ENCODE results near the gene RARB.

DNA sequence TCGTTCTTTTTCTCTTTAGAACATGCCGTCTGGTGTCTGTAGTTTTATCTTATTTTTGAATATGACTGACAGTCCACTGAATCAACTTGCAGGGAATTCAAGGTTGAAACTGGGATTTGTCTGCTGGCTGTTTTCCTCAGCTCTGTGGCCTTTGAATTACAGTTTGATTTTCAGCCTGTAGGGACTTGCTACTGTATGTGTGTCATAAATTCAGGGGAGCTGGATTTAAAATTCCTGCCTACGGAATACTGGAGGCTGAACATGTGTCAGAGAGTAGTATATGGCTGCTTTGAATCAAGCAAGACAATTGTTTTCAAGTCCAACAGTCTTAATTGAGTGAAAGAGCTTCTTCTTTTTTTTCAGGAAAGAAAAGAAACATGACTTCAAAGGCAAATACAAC lies 33.9 kb downstream of the RARB start:
- TF ChIP-seq, protein P1, sequence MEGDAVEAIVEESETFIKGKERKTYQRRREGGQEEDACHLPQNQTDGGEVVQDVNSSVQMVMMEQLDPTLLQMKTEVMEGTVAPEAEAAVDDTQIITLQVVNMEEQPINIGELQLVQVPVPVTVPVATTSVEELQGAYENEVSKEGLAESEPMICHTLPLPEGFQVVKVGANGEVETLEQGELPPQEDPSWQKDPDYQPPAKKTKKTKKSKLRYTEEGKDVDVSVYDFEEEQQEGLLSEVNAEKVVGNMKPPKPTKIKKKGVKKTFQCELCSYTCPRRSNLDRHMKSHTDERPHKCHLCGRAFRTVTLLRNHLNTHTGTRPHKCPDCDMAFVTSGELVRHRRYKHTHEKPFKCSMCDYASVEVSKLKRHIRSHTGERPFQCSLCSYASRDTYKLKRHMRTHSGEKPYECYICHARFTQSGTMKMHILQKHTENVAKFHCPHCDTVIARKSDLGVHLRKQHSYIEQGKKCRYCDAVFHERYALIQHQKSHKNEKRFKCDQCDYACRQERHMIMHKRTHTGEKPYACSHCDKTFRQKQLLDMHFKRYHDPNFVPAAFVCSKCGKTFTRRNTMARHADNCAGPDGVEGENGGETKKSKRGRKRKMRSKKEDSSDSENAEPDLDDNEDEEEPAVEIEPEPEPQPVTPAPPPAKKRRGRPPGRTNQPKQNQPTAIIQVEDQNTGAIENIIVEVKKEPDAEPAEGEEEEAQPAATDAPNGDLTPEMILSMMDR (IDR thresholded peaks at IDR 0.05) = no peak
- no peak for TF ChIP-seq POLR2AphosphoS5 (IDR thresholded peaks at IDR 0.05)
